ENCODE results near the gene CERS6.
"Not testable (repeated sequence)": the region's sequence is repeated elsewhere in the genome, so short reads cannot be mapped to it uniquely, and the experiment has no call there.

Gene CERS6

GRCh38 chr2:168655207-168655606, 199.1 kb downstream of the CERS6 start:
- H3K4me3 ChIP-seq (ENCODE audit: low read depth, low read length): no peak overlapping the region
- TF ChIP-seq CTCF (IDR thresholded peaks at IDR 0.05; ENCODE audit: low read depth, low read length): no peak
- in situ Hi-C loops (cut with HindIII; ENCODE audit: low sequenced_read_pairs): no loop called here

GRCh38 chr2:168657378-168657777, 201.3 kb downstream of the CERS6 start:
- in situ Hi-C loops (cut with HindIII; ENCODE audit: low sequenced_read_pairs); H3K4me3 ChIP-seq (ENCODE audit: low read depth, low read length); DNase-seq (ENCODE audit: low read depth, low spot score): not testable (repeated sequence)

More at GRCh38 chr2:168655207-168655606, 199.1 kb downstream of the CERS6 start:
- no peak for DNase-seq (ENCODE audit: low read depth, low spot score)

GRCh38 chr2:168658706-168659105, 202.6 kb downstream of the CERS6 start:
- no peak for TF ChIP-seq CTCF (IDR thresholded peaks at IDR 0.05; ENCODE audit: low read depth, low read length)
- DNase-seq (ENCODE audit: low read depth, low spot score): no peak
- H3K4me3 ChIP-seq (ENCODE audit: low read depth, low read length): no peak overlapping the region
- in situ Hi-C loops (cut with HindIII; ENCODE audit: low sequenced_read_pairs): no loop called here

- no peak overlapping the region for H3K4me3 ChIP-seq (ENCODE audit: low read depth, low read length)
- TF ChIP-seq CTCF (IDR thresholded peaks at IDR 0.05; ENCODE audit: low read depth, low read length): no peak
- in situ Hi-C loops (cut with HindIII; ENCODE audit: low sequenced_read_pairs): no loop called here
- peak; percentile 42 for DNase-seq (ENCODE audit: low read depth, low spot score)
These were observed 205.1 kb downstream of the CERS6 start for GRCh38 chr2:168660870-168661862.

GRCh38 chr2:168661863-168662256, 205.8 kb downstream of the CERS6 start:
- DNase-seq (ENCODE audit: low read depth, low spot score): no peak
- in situ Hi-C loops (cut with HindIII; ENCODE audit: low sequenced_read_pairs): no loop called here
- H3K4me3 ChIP-seq (ENCODE audit: low read depth, low read length): no peak overlapping the region
- TF ChIP-seq CTCF (IDR thresholded peaks at IDR 0.05; ENCODE audit: low read depth, low read length): no peak

- DNase-seq (ENCODE audit: low read depth, low spot score): no peak
- no peak overlapping the region for H3K4me3 ChIP-seq (ENCODE audit: low read depth, low read length)
- in situ Hi-C loops (cut with HindIII; ENCODE audit: low sequenced_read_pairs): no loop called here
- TF ChIP-seq CTCF (IDR thresholded peaks at IDR 0.05; ENCODE audit: low read depth, low read length): no peak
These were observed 206.7 kb downstream of the CERS6 start for GRCh38 chr2:168662651-168663208.

GRCh38 chr2:168663993-168664392, 207.9 kb downstream of the CERS6 start:
- no peak overlapping the region for H3K4me3 ChIP-seq (ENCODE audit: low read depth, low read length)
- in situ Hi-C loops (cut with HindIII; ENCODE audit: low sequenced_read_pairs): no loop called here
- peak; percentile 47 for DNase-seq (ENCODE audit: low read depth, low spot score)

GRCh38 chr2:168664715-168665114, 208.6 kb downstream of the CERS6 start:
- in situ Hi-C loops (cut with HindIII; ENCODE audit: low sequenced_read_pairs); DNase-seq (ENCODE audit: low read depth, low spot score); H3K4me3 ChIP-seq (ENCODE audit: low read depth, low read length): not testable (repeated sequence)

More at GRCh38 chr2:168663993-168664392, 207.9 kb downstream of the CERS6 start:
- no peak for TF ChIP-seq CTCF (IDR thresholded peaks at IDR 0.05; ENCODE audit: low read depth, low read length)
